COLO829 (cell line): ENCODE measurements around the gene SPINK1.
"Not testable (repeated sequence)": the region's sequence is repeated elsewhere in the genome, so short reads cannot be mapped to it uniquely, and the experiment has no call there.

Experiments
- DNase-seq: peaks from one replicate; pipeline ENCODE4 v3.0.0; 2012; ENCODE audit warnings: low spot score

SPINK1 gene

GRCh38 chr5:147809830-147810666 lies 21.4 kb downstream of the SPINK1 start:
- no peak for DNase-seq

- DNase-seq, result no peak
Observed at GRCh38 chr5:147805030-147805454, 26.4 kb downstream of the SPINK1 start.

- DNase-seq, result no peak
Observed at GRCh38 chr5:147804334-147804733, 27.1 kb downstream of the SPINK1 start.

GRCh38 chr5:147803926-147804325 lies 27.5 kb downstream of the SPINK1 start:
- DNase-seq, result no peak

GRCh38 chr5:147803161-147803560 lies 28.3 kb downstream of the SPINK1 start:
- DNase-seq, result not testable (repeated sequence)

GRCh38 chr5:147801461-147801860 lies 30.0 kb downstream of the SPINK1 start:
- no peak for DNase-seq

GRCh38 chr5:147800491-147800890 lies 31.0 kb downstream of the SPINK1 start:
- no peak for DNase-seq

GRCh38 chr5:147796556-147797308 lies 34.7 kb downstream of the SPINK1 start:
- DNase-seq, result no peak

- no peak for DNase-seq
Observed at GRCh38 chr5:147791181-147791580, 40.3 kb downstream of the SPINK1 start.

- no peak for DNase-seq
Observed at GRCh38 chr5:147789820-147790219, 41.7 kb downstream of the SPINK1 start.

- DNase-seq, result no peak
Observed at GRCh38 chr5:147788023-147788422, 43.4 kb downstream of the SPINK1 start.

GRCh38 chr5:147786142-147786541 lies 45.3 kb downstream of the SPINK1 start:
- no peak for DNase-seq

GRCh38 chr5:147784146-147784987 lies 47.1 kb downstream of the SPINK1 start:
- no peak for DNase-seq

- DNase-seq, result peak; percentile 2
Observed at GRCh38 chr5:147782110-147783028, 49.1 kb downstream of the SPINK1 start, which contains the start of gene JAKMIP2. Gene JAKMIP2 (minus strand): TSS chr5:147782728. CDS start chr5:147671806, 110,922 bp downstream.

- DNase-seq, result no peak
Observed at GRCh38 chr5:147780924-147781573, 50.4 kb downstream of the SPINK1 start.

GRCh38 chr5:147779694-147780093 lies 51.8 kb downstream of the SPINK1 start:
- no peak for DNase-seq

- no peak for DNase-seq
Observed at GRCh38 chr5:147776989-147777388, 54.5 kb downstream of the SPINK1 start.
